Measurements from ENCODE around the gene CACNA1C.

CACNA1C gene

GRCh38 chr12:2622460-2622859, 569.7 kb downstream of the CACNA1C start:
- Histone ChIP-seq H3K4me3 (ENCODE audit: low read length) (no peak overlapping the region), H3K9me3 (ENCODE audit: control insufficient read depth, insufficient read depth, low read length) (no peaks in the 10 kb centered on the region), H3K27me3 (ENCODE audit: control insufficient read depth, low read length) (peaks cover 6% of the 10 kb centered on the region; the same call in 1 of the 2 replicates), H3K36me3 (ENCODE audit: control insufficient read depth, low read length) (no peaks in the 10 kb centered on the region), H3F3A (ENCODE audit: control insufficient read depth, insufficient read depth) (no peaks in the 10 kb centered on the region), H4K20me1 (ENCODE audit: control insufficient read depth, insufficient read depth, low read depth, low read length) (no peaks in the 10 kb centered on the region), H3K27ac (ENCODE audit: low read depth, low read length) (no peak overlapping the region), H3K4me1 (ENCODE audit: control insufficient read depth, low read length) (peaks cover 27% of the 10 kb centered on the region), H3K4me2 (ENCODE audit: low read length) (no peak overlapping the region), H3K79me2 (ENCODE audit: control insufficient read depth, low read length) (no peaks in the 10 kb centered on the region), H3K9me2 (replicated peaks; ENCODE audit: control insufficient read depth, low read length) (no peaks in the 10 kb centered on the region)
- TF ChIP-seq CTCF (IDR thresholded peaks at IDR 0.05; ENCODE audit: low read depth, low read length, poor library complexity, severe bottlenecking) (no peak), EZH2phosphoT487 (IDR thresholded peaks at IDR 0.05; ENCODE audit: borderline replicate concordance, low read length) (no peak)

GRCh38 chr12:2623472-2623871, 570.7 kb downstream of the CACNA1C start:
- H4K20me1 ChIP-seq (ENCODE audit: control insufficient read depth, insufficient read depth, low read depth, low read length), result no peaks in the 10 kb centered on the region
- H3K27me3 ChIP-seq (ENCODE audit: control insufficient read depth, low read length), result peaks cover 10% of the 10 kb centered on the region; the same call in 1 of the 2 replicates
- H3K4me3 ChIP-seq (ENCODE audit: low read length), result no peak overlapping the region
- TF ChIP-seq EZH2phosphoT487 (IDR thresholded peaks at IDR 0.05; ENCODE audit: borderline replicate concordance, low read length) (no peak), CTCF (IDR thresholded peaks at IDR 0.05; ENCODE audit: low read depth, low read length, poor library complexity, severe bottlenecking) (no peak)
- H3F3A ChIP-seq (ENCODE audit: control insufficient read depth, insufficient read depth), result no peaks in the 10 kb centered on the region
- no peaks in the 10 kb centered on the region for H3K36me3 ChIP-seq (ENCODE audit: control insufficient read depth, low read length)
- H3K4me1 ChIP-seq (ENCODE audit: control insufficient read depth, low read length), result peaks cover 36% of the 10 kb centered on the region
- H3K79me2 ChIP-seq (ENCODE audit: control insufficient read depth, low read length), result no peaks in the 10 kb centered on the region
- H3K9me2 ChIP-seq (replicated peaks; ENCODE audit: control insufficient read depth, low read length), result no peaks in the 10 kb centered on the region
- no peak overlapping the region for H3K4me2 ChIP-seq (ENCODE audit: low read length)
- no peaks in the 10 kb centered on the region for H3K9me3 ChIP-seq (ENCODE audit: control insufficient read depth, insufficient read depth, low read length)
- no peak overlapping the region for H3K27ac ChIP-seq (ENCODE audit: low read depth, low read length)

GRCh38 chr12:2624543-2625288, 571.9 kb downstream of the CACNA1C start:
- peaks cover 13% of the 10 kb centered on the region; the same call in 1 of the 2 replicates for H3K27me3 ChIP-seq (ENCODE audit: control insufficient read depth, low read length)
- H3K79me2 ChIP-seq (ENCODE audit: control insufficient read depth, low read length), result no peaks in the 10 kb centered on the region
- H3K9me2 ChIP-seq (replicated peaks; ENCODE audit: control insufficient read depth, low read length), result no peaks in the 10 kb centered on the region
- no peaks in the 10 kb centered on the region for H3K9me3 ChIP-seq (ENCODE audit: control insufficient read depth, insufficient read depth, low read length)
- no peak overlapping the region for H3K4me3 ChIP-seq (ENCODE audit: low read length)
- TF ChIP-seq CTCF (IDR thresholded peaks at IDR 0.05; ENCODE audit: low read depth, low read length, poor library complexity, severe bottlenecking) (peak; percentile 63), EZH2phosphoT487 (IDR thresholded peaks at IDR 0.05; ENCODE audit: borderline replicate concordance, low read length) (no peak)
- H3F3A ChIP-seq (ENCODE audit: control insufficient read depth, insufficient read depth), result no peaks in the 10 kb centered on the region
- peaks cover 36% of the 10 kb centered on the region for H3K4me1 ChIP-seq (ENCODE audit: control insufficient read depth, low read length)
- no peaks in the 10 kb centered on the region for H4K20me1 ChIP-seq (ENCODE audit: control insufficient read depth, insufficient read depth, low read depth, low read length)
- H3K4me2 ChIP-seq (ENCODE audit: low read length), result peak overlapping the region; percentile 21; the same call in 1 of the 2 replicates
- H3K27ac ChIP-seq (ENCODE audit: low read depth, low read length), result no peak overlapping the region
- no peaks in the 10 kb centered on the region for H3K36me3 ChIP-seq (ENCODE audit: control insufficient read depth, low read length)

All from DOHH2 (cell line).